GM20431 (cell line): Measurements from ENCODE around the gene NCAM1.

Experiments
- in situ Hi-C: fragments of 300-500 bp; cut with MseI, MboI; formaldehyde crosslinking; loops from one replicate; pipeline ENCODE4 v1.15.0; 2020; ENCODE audit warnings: low sequenced_read_pairs; ENCODE audit not compliant: unreplicated experiment

The NCAM1 gene

GRCh38 chr11:113082341-113082955 is 121.2 kb downstream of the NCAM1 start:
- in situ Hi-C loops, result no loop called here

- in situ Hi-C loops, result no loop called here
Measured at GRCh38 chr11:113083571-113083970, 122.4 kb downstream of the NCAM1 start.

DNA sequence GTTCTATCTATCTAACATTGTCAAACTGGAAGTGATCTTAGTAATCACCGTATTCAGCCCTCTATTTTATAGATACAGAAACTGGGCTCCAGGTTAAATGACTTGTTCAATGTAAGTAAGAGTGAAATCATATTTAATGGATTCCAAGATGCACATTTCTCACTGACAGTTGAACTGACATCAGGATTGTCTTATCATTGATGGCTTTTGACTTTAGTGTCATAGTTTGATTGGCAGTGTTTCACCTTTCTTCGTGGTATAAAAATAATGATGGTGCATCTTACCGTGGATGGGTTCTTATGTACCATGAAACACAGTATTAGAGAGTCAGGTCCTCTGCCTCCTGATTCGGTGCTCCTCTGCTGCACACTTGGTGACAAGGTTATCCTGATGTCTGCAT is 123.1 kb downstream of the NCAM1 start:
- in situ Hi-C loops, result no loop called here

- in situ Hi-C loops, result no loop called here
Measured at GRCh38 chr11:113085446-113085845, 124.2 kb downstream of the NCAM1 start.

- in situ Hi-C loops, result no loop called here
Measured at GRCh38 chr11:113087706-113088105, 126.5 kb downstream of the NCAM1 start.

- in situ Hi-C loops, result no loop called here
Measured at GRCh38 chr11:113090716-113091480, 129.7 kb downstream of the NCAM1 start.

GRCh38 chr11:113091481-113091780 is 130.2 kb downstream of the NCAM1 start:
- in situ Hi-C loops, result no loop called here

DNA sequence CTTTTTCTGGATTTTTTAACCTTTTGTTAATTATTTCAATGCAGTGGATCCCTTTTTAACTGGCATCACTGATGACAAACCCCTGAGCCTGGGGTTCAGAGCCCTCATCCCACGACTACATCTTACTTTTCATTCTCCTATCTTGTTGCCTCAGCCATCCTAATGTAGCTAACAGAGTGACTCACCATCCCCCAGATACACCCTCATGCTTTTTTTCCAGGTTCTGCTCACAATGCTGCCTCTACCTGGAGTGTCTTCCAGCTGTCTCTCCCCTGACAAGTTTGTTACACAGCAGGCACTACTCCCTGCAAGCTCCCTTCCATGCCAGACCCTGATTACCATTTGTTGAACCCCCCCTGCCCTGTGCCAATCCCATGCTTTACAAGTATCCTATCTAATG is 135.4 kb downstream of the NCAM1 start:
- in situ Hi-C loops, result no loop called here

- in situ Hi-C loops, result no loop called here
Measured at GRCh38 chr11:113103932-113104690, 142.9 kb downstream of the NCAM1 start.

DNA sequence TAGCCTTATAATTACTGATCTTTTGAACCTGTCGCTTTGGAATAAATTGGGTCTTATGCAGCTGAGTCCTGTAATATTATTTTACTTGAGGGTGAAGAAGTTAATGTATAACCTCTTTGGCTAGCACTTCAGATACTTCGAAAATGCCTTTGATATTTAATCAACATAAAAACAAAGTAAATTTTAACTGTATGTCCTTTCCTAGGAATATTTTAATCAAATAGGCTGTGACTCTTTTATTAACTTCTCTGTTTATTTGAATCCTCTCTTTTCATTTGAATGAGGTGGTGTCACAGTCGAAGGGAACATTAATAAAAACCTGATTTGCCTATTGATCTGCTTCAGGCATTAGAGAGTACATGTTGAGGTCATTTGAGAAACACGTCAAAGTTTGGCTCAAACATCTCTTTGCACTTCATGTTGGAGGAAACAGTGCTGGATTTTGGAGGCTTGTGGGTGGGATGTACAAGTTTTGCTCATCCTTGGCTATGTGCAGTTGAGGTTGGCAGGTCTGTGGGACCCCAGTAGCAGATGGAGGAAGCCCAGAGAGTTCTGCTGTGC is 143.6 kb downstream of the NCAM1 start:
- in situ Hi-C loops, result no loop called here

GRCh38 chr11:113105592-113105991 is 144.4 kb downstream of the NCAM1 start:
- in situ Hi-C loops, result no loop called here

GRCh38 chr11:113106507-113106906 is 145.3 kb downstream of the NCAM1 start:
- in situ Hi-C loops, result no loop called here

GRCh38 chr11:113110046-113110445 is 148.8 kb downstream of the NCAM1 start:
- in situ Hi-C loops, result no loop called here

DNA sequence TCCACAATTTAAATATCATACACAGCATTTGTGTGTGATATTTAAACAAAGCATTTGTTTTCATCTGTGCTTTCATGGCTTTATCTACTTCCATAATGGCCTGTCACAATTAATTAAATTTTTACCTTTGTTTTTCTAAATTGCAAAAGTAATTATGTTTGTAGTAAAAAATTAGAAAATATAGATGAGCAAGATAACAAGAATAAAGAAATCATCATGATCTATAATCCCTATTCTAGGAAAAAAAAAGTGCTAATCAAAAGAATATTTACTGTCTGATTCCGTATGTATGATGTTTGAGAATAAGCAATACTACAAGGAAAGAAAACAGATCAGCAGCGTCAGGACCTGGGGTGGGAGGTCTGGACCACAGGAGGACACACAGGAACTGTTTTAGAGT is 149.9 kb downstream of the NCAM1 start:
- in situ Hi-C loops, result no loop called here

GRCh38 chr11:113112307-113112706 is 151.1 kb downstream of the NCAM1 start:
- in situ Hi-C loops, result no loop called here

- in situ Hi-C loops, result no loop called here
Measured at GRCh38 chr11:113113801-113114704, 152.8 kb downstream of the NCAM1 start.

- in situ Hi-C loops, result no loop called here
Measured at GRCh38 chr11:113114705-113115027, 153.4 kb downstream of the NCAM1 start.

GRCh38 chr11:113118104-113118503 is 156.9 kb downstream of the NCAM1 start:
- in situ Hi-C loops, result no loop called here

DNA sequence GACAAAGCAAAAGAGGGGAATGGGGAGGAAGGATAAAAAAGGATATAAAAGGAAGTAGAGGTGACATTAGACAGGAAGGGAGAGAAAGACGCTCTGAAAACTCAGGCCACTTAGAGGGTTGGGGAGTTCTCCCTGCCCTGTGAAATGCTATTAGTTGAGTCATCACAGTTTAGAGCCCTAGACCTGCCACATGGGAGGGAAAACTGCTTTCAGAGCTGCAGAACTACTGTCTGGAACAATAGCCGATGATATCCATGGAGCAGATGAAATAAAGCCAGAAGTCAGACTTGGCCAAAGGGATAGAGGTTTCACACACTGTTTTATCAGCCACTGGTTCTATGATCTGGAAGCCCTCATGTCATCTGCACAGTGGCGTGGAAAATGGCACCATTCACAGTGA is 157.9 kb downstream of the NCAM1 start:
- in situ Hi-C loops, result no loop called here
